K562 (cell line): Measurements from ENCODE around the gene PTP4A2. TPM values are rescaled to one million over a fixed set of nuclear protein-coding genes. Genes with fewer than 3 reads are reported as not detected.

Source experiments
- CAMTA2 ChIP-seq: fragments of 250-450 bp; sonication (Bioruptor Pico); conservative IDR thresholded peaks from 2 replicates; pipeline ENCODE4 v1.5.1; 2022
- CHD1 ChIP-seq: fragments of 200-600 bp; sonication (generic); IDR thresholded peaks from one replicate; pipeline ENCODE4 v1.6.1; 2012; ENCODE audit warnings: mild to moderate bottlenecking, moderate library complexity, low read length, inconsistent platforms
- E2F5 ChIP-seq: sonication (generic); formaldehyde crosslinking; IDR thresholded peaks from 2 replicates; pipeline ENCODE4 v1.8.0; 2022; ENCODE audit warnings: mild to moderate bottlenecking, missing genetic modification reagents
- FOXJ2 ChIP-seq: fragments of 200-800 bp; sonication (Bioruptor generic); IDR thresholded peaks from 2 replicates; pipeline ENCODE4 v1.6.1; 2016; ENCODE audit warnings: missing genetic modification characterization, missing compliant biosample characterization
- FOXK2 ChIP-seq, 2 experiments: fragments of 450-650 bp; IDR thresholded peaks in 1 of 2; conservative IDR thresholded peaks in 1 of 2; 2 replicates each; pipeline ENCODE4 v1.6.1; 2016; ENCODE audit warnings: low read depth in 2 of 2, mild to moderate bottlenecking in 1 of 2
- JUN ChIP-seq, 2 experiments: sonication (generic) in 1 of 2; formaldehyde crosslinking in 1 of 2; IDR thresholded peaks; 2 replicates each; pipeline versions ENCODE4 v1.6.1 to v1.8.0; 2012 to 2022; ENCODE audit warnings: borderline replicate concordance in 2 of 2, mild to moderate bottlenecking in 2 of 2, improper control_type of control experiment in 1 of 2, low read depth in 1 of 2, low read length in 1 of 2, missing genetic modification reagents in 1 of 2
- MCM3 ChIP-seq: fragments of 450-650 bp; IDR thresholded peaks from 2 replicates; pipeline ENCODE4 v1.6.1; 2016
- MCM7 ChIP-seq, 2 experiments: fragments of 450-650 bp; IDR thresholded peaks; 2 replicates each; pipeline ENCODE4 v1.6.1; 2016 to 2018
- MEIS2 ChIP-seq: fragments of 450-650 bp; IDR thresholded peaks from 2 replicates; pipeline ENCODE4 v1.6.1; 2014; ENCODE audit warnings: mild to moderate bottlenecking; ENCODE audit not compliant: partially characterized antibody
- NCOA6 ChIP-seq: fragments of 450-650 bp; IDR thresholded peaks from 2 replicates; pipeline ENCODE4 v1.6.1; 2017; ENCODE audit warnings: mild to moderate bottlenecking
- TAL1 ChIP-seq: fragments of 450-650 bp; IDR thresholded peaks from 2 replicates; pipeline ENCODE4 v1.6.1; 2016; ENCODE audit warnings: mild to moderate bottlenecking
- ZBTB8A ChIP-seq: fragments of 450-650 bp; IDR thresholded peaks from 2 replicates; pipeline ENCODE4 v1.6.1; 2018; ENCODE audit warnings: mild to moderate bottlenecking, moderate library complexity; ENCODE audit not compliant: partially characterized antibody
- ZC3H4 ChIP-seq: sonication (generic); formaldehyde crosslinking; IDR thresholded peaks from 2 replicates; pipeline ENCODE4 v1.9.0; 2021; ENCODE audit warnings: missing genetic modification reagents, borderline replicate concordance
- ZKSCAN3 ChIP-seq: fragments of 250-450 bp; sonication (Bioruptor Pico); IDR thresholded peaks from 2 replicates; pipeline ENCODE4 v1.4.0; 2020
- ZNF197 ChIP-seq: fragments of 200-800 bp; sonication (Bioruptor generic); IDR thresholded peaks from 2 replicates; pipeline ENCODE4 v1.6.1; 2016; ENCODE audit warnings: low read depth, missing genetic modification characterization, missing compliant biosample characterization
- ZNF77 ChIP-seq: fragments of 250-450 bp; sonication (Bioruptor Pico); IDR thresholded peaks from 2 replicates; pipeline ENCODE4 v1.5.0; 2020
- ZNF785 ChIP-seq: fragments of 250-450 bp; sonication (Bioruptor Pico); IDR thresholded peaks from 2 replicates; pipeline ENCODE4 v1.4.0; 2020; ENCODE audit warnings: mild to moderate bottlenecking
- polyA plus RNA-seq, 8 experiments: library from polyadenylated mRNA; depleted of rRNA in 4 of 8; stranded (reverse) in 5 of 8; unstranded in 3 of 8; fragments of >200 nt; fragmentation: Nextera tagmentation in 2 of 8; fragmentation: Illumina TruSeq in 1 of 8; extraction: Ambion mirVana in 2 of 8; extraction: Trizol in 1 of 8; gene quantifications; 2 replicates each; pipeline versions ENCODE4 v1.2.1 to v1.2.3, GENCODE V29; 2011 to 2014; ENCODE audit warnings: inconsistent platforms in 1 of 8, missing spikeins in 1 of 8
- total RNA-seq, 7 experiments: library from RNA; depleted of rRNA in 6 of 7; stranded (reverse); fragments of >200 nt in 6 of 7; fragmentation: Illumina TruSeq in 2 of 7; extraction: Trizol in 2 of 7; gene quantifications; 2 replicates each; pipeline versions ENCODE4 v1.2.1 to v1.2.3, GENCODE V29; 2011 to 2021; ENCODE audit warnings: low replicate concordance in 1 of 7
- TF ChIP-seq, protein P1 (sequence below): fragments of 450-650 bp; IDR thresholded peaks from 2 replicates; pipeline ENCODE4 v1.6.1; 2016; ENCODE audit warnings: mild to moderate bottlenecking
- TF ChIP-seq, protein P2 (sequence below): fragments of 250-450 bp; sonication (Bioruptor Pico); IDR thresholded peaks from 2 replicates; pipeline ENCODE4 v1.4.0; 2020; ENCODE audit warnings: mild to moderate bottlenecking
- TF ChIP-seq, protein P3 (sequence below): sonication (generic); formaldehyde crosslinking; IDR thresholded peaks from 2 replicates; pipeline ENCODE4 v1.8.1; 2023; ENCODE audit warnings: mild to moderate bottlenecking, missing genetic modification reagents, moderate library complexity
- TF ChIP-seq, protein P4 (sequence below): fragments of 250-450 bp; sonication (Bioruptor Pico); IDR thresholded peaks from 2 replicates; pipeline ENCODE4 v1.9.0; 2021; ENCODE audit warnings: mild to moderate bottlenecking, inconsistent platforms

The PTP4A2 gene
- total and polyA plus RNA-seq, 9 of the 15 experiments (the other 6 are each of a cell fraction or from before 2014, with no cell fraction given), result 197 to 870 (median 480) TPM

DNA sequence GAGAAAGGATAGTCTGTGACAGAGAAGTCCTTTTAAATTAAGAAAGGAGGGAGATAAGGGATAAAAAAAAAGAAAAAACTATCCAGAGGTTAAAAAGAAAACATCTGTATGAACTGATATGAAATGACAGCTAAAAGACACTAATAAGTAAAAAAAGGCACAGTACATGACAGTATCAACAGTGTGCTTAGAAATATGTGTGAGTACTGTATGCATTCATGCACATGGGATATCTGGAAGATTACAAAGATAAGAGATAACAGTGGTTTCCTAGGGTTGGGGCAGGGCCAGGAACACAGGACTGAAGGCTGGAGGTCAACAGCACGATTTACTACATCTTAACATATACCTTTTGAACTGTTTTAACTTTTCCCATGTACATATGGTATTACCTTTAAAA is 13.3 kb downstream of the PTP4A2 start (continued):
- TF ChIP-seq, protein P1, sequence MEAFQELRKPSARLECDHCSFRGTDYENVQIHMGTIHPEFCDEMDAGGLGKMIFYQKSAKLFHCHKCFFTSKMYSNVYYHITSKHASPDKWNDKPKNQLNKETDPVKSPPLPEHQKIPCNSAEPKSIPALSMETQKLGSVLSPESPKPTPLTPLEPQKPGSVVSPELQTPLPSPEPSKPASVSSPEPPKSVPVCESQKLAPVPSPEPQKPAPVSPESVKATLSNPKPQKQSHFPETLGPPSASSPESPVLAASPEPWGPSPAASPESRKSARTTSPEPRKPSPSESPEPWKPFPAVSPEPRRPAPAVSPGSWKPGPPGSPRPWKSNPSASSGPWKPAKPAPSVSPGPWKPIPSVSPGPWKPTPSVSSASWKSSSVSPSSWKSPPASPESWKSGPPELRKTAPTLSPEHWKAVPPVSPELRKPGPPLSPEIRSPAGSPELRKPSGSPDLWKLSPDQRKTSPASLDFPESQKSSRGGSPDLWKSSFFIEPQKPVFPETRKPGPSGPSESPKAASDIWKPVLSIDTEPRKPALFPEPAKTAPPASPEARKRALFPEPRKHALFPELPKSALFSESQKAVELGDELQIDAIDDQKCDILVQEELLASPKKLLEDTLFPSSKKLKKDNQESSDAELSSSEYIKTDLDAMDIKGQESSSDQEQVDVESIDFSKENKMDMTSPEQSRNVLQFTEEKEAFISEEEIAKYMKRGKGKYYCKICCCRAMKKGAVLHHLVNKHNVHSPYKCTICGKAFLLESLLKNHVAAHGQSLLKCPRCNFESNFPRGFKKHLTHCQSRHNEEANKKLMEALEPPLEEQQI, result no peak
- TF ChIP-seq, protein P2, sequence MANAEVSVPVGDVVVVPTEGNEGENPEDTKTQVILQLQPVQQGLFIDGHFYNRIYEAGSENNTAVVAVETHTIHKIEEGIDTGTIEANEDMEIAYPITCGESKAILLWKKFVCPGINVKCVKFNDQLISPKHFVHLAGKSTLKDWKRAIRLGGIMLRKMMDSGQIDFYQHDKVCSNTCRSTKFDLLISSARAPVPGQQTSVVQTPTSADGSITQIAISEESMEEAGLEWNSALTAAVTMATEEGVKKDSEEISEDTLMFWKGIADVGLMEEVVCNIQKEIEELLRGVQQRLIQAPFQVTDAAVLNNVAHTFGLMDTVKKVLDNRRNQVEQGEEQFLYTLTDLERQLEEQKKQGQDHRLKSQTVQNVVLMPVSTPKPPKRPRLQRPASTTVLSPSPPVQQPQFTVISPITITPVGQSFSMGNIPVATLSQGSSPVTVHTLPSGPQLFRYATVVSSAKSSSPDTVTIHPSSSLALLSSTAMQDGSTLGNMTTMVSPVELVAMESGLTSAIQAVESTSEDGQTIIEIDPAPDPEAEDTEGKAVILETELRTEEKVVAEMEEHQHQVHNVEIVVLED, result no peak
- TF ChIP-seq ZKSCAN3 (no peak), FOXJ2 (peak; percentile 63; the same call in 1 of the 2 replicates), CAMTA2 (CRISPR knock-in tag) (no peak), NCOA6 (no peak), E2F5 (CRISPR knock-in tag) (no peak), MCM3 (no peak), ZNF197 (CRISPR knock-in tag) (no peak), TAL1 (0 out of 2 replicates have a peak, but pooled peaks have one; percentile 12), MEIS2 (peak; percentile 60), CHD1 (no peak), ZNF785 (CRISPR knock-in tag) (no peak), FOXK2 (conservative IDR thresholded peaks at IDR 0.05 in 1 of 2, IDR thresholded peaks at IDR 0.05 in 1 of 2; ENCODE audit: low read depth in 2 of 2) (peak; percentile 35 to 65; a peak in 3 of 4 replicates), JUN (IDR thresholded peaks at IDR 0.05; ENCODE audit: borderline replicate concordance, low read depth, low read length) (no peak), JUN (CRISPR knock-in tag; IDR thresholded peaks at IDR 0.05; ENCODE audit: borderline replicate concordance) (no peak), ZNF77 (CRISPR knock-in tag) (no peak), ZC3H4 (CRISPR knock-in tag) (no peak), ZBTB8A (no peak), MCM7 (IDR thresholded peaks at IDR 0.05) (0 out of 4 replicates have a peak, but pooled peaks of 1 of the 2 experiments have one; percentile 18)
- TF ChIP-seq, protein P3, sequence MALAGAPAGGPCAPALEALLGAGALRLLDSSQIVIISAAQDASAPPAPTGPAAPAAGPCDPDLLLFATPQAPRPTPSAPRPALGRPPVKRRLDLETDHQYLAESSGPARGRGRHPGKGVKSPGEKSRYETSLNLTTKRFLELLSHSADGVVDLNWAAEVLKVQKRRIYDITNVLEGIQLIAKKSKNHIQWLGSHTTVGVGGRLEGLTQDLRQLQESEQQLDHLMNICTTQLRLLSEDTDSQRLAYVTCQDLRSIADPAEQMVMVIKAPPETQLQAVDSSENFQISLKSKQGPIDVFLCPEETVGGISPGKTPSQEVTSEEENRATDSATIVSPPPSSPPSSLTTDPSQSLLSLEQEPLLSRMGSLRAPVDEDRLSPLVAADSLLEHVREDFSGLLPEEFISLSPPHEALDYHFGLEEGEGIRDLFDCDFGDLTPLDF, result no peak
- TF ChIP-seq, protein P4, sequence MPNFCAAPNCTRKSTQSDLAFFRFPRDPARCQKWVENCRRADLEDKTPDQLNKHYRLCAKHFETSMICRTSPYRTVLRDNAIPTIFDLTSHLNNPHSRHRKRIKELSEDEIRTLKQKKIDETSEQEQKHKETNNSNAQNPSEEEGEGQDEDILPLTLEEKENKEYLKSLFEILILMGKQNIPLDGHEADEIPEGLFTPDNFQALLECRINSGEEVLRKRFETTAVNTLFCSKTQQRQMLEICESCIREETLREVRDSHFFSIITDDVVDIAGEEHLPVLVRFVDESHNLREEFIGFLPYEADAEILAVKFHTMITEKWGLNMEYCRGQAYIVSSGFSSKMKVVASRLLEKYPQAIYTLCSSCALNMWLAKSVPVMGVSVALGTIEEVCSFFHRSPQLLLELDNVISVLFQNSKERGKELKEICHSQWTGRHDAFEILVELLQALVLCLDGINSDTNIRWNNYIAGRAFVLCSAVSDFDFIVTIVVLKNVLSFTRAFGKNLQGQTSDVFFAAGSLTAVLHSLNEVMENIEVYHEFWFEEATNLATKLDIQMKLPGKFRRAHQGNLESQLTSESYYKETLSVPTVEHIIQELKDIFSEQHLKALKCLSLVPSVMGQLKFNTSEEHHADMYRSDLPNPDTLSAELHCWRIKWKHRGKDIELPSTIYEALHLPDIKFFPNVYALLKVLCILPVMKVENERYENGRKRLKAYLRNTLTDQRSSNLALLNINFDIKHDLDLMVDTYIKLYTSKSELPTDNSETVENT, result no peak
